Measurements from ENCODE around the gene SLC35F1. TPM values are rescaled to one million over a fixed set of nuclear protein-coding genes. Genes with fewer than 3 reads are reported as not detected.

The SLC35F1 gene
- total RNA-seq, 1 donor from 2014 or later: 112 TPM

DNA sequence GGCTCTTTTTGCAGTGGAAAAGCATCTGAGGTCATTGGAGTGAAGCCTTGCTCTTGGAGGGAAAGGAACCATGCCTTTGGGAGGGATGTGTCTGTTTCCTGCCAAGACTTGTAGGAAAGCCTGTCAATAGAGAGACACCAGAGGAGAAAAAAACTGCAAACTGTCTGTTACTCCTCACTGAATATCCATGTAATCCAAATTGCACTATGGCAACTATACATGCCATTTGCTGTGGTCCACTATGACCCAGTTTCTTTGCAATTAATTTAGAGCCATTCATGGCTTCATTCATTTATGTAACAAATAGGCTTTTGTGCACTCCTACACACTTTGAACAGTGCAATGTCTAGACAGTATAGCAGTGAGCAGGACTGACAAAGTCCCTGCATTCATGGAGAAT is 296.5 kb downstream of the SLC35F1 start:
- no peak for DNase-seq

DNA sequence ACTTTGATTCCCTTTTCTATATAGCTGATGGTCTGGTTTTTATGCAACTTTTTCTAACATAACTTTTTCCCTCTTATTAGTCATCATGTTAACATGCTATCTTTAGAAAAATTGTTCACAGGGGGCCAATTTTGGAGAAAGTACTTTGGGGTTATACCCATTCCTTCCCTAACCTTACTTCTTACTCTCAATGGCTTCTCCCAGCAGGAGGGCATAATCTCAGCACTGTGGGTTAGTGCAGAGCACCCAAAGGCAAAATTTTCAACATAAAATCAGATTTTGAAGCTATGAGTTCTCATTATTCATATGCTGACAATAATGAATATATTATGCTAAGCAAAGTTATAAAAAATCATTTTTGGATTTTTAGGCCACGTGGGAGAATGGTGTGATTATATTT is 299.2 kb downstream of the SLC35F1 start:
- no peak for DNase-seq

DNA sequence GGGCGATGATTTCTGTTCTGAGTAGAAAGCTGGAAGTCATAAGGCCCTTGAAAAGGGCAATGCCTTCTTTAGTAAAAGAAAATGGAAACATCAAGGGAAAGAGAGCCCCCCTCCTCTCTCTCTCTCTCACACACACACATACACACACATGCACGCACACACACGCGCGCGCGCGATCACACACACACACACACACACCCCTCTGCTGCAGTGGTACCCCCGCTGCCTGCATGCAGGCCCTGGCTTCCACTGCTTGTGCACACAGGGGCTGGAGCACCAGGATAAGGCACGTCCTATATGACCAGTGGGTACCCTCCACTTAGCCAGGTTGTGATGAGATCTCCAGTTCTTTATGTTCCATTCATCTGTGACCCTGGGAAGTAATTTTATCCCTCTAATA is 300.9 kb downstream of the SLC35F1 start:
- no peak for DNase-seq

DNA sequence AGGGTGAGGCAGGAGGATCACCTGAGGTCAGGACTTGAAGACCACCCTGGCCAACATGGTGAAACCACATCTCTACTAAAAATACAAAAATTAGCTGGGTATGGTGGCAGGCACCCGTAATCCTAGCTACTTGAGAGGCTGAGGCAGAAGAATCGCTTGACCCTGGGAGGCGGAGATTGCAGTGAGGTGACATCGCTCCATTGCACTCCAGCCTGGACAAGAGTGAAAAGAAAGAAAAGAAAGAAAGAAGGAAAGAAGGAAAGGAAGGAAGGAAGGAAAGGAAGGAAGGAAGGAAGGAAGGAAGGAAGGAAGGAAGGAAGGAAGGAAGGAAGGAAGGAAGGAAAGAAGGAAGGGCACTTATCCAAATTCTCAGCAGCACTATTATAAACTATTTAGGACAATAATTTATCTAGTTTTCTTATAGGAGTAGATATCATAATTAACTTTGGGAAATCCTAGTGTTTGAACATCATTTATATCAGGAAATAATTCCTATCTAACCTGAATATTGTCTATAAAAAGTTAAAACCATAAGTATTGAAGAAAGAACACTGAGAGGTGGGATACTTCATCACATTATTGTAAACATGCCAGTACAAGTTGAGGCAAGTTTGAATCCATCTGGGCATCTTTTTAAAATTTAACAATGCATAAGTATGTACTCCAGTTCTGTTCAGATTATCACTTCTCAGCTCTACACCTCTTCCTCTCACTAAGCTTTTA is 305.5 kb downstream of the SLC35F1 start:
- DNase-seq: no peak

DNA sequence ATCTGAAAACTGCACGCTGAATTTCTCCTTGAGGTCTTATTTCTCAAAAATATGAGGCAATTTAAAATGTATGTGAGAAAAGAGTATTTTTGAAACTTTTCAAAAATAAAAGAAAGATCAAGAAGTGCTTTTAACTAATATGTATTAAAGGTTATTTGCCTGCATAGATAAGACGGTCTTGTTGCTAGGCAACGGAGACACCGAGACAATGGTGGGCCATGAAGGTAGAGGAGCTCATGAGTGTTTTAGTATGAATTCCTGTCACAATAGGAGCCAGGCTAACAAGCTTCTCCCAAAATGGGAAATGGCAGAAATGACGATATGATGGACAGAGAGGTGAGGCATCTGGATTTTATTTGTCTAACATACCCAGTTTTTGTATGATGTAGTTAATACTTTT is 308.2 kb downstream of the SLC35F1 start:
- DNase-seq: no peak

DNA sequence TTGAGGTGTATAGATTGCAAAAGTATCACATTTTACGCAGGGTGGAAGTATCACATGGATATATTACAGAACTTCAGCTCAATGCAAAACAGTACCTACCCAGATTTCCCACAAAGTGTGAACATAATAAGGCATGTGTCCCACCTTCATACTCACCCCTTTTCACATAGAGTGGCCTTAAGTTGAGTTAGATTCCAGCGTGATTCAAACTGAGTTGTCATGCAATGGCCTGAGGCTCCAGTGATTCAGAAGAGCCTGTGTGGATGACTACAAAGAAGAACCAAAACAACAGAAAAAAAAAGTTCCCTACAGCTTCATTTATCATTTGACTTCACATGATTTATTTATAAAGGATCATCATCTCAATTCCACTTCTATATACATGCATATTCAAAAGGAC is 309.7 kb downstream of the SLC35F1 start:
- DNase-seq: no peak

DNA sequence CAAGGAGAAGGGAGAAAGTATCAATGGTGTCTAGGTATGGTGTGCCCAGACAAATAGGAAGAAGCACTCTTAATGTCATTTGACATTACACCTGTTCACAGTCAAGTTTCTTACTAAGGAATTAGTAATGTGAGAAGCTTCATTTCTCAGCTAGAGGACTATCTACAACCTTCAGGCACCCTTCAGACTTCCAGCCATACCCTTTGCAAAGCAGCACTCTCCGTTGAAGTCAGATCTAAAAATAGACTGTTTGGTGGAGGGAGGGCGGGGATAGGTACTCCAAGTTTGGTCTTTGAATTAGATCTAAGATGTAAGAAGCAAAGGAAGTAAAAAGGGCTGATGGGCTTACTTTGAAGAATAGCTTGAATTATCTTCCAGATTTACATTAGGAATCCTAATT is 311.1 kb downstream of the SLC35F1 start:
- no peak for DNase-seq

DNA sequence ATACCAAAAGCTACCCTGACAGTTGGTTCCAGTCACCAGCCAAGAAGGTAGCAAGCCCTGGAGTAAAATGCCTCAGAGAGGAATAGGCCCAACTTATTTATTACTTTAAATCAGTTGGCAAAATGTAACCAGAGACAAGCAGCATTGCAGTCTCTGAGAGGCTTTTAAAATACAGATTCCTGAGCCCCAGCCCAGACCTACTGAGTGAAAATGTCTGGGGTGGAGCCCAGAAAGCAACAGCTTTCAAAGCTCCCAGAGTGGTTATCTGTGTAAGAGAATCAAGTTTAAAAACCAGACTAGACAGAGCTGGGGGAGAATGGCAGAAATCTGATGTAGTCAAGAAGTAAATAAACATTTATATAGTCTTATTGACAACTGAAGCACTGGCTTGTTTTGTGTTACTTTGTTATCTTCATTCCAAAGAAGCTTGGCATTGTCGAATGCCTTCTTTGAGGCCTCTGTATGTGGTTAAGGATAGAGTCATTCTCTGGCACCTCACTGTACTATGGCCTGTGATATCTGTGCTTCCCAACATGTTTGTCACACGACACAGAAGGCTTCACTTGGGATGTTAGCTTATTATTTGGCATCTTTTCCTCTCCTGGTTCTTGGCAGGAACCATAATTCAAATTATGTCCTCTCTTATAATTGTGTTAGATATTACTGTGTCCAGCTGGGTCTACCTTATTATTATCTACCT is 313.5 kb downstream of the SLC35F1 start:
- no peak for DNase-seq

DNA sequence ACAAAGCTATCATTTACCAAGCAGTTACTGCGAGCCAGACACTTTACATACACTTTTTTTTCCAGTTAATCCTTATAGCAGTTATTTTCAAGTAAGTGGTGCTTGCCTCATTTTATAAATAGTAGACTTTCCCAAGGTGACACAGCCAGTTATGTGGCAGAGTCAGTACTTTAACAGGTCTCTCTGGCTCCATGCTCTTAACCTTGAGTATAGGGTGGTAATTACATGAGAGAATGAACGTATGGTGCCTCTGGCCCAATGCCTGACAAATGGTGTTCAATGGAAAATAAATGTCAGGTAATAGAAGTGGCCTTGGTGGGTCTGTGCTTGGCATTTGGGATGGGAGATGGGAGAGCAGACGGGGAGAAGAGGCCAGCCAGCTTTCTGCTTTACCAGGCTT is 316.3 kb downstream of the SLC35F1 start:
- DNase-seq: no peak

DNA sequence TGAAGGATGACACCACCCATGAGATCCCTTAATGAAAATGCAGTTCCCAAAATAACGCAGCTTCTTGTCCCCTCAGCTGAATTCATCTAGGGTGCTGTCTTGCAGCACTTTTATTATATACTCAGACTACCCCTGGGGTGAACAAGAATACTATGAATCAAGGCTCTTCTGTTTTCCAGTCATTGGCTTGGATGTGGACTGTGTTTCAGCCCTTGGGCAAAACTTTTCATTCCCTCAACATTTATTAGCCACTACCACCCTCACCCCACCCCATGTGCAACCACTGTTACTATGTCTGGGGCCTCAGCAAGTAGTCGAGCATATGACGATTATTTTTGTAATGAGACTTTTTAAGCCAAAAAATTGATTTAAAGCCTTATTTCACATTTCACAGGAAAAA is 321.8 kb downstream of the SLC35F1 start:
- DNase-seq: no peak

DNA sequence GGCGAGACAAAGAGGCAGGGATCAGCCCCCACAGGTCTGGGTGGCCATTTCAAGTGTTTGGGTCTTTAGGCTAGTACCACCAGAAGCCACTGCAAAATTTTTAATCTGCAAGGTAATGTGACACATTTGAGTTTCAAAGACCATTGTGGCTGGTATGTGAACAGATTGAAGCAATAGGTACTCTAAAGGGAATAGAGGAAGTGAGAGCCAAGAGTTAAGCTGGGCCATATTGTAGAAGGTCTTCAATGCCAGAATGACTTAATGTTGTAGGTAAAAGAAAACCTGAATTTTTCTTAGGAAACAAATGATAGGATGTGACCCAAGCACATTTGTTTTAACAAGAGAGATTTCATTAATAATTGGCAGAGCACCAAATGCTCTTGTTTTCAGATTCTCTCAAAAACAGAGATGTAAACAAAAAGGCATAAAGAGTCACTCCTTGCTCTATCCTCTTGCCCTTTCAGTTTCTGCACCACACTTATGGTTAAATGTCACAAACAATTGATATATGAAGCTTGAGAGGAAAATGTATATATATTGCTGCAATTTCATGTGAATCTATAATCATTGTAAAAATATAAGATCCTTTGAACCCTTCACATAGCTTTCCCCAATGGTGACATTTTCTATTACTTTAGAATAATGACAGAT is 333.9 kb downstream of the SLC35F1 start:
- no peak for DNase-seq

DNA sequence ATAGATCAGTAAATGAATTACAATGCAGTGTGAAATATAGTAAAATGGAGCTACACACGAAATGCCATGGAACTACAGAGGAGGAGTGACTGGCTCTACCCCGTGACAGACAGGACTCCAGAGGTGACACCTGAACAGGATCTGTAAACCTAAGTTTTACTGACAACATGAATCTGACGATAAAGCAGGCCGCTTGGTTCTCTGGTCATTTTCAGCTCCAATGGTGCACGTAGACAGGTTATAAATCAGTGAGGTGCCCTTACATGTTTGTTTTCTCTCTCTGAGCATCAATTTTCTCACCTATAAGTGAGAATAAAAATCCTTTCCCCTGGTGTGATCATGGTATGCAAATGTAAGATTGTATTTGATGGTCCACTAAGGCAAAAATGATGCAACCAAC is 339.3 kb downstream of the SLC35F1 start:
- DNase-seq: no peak

DNA sequence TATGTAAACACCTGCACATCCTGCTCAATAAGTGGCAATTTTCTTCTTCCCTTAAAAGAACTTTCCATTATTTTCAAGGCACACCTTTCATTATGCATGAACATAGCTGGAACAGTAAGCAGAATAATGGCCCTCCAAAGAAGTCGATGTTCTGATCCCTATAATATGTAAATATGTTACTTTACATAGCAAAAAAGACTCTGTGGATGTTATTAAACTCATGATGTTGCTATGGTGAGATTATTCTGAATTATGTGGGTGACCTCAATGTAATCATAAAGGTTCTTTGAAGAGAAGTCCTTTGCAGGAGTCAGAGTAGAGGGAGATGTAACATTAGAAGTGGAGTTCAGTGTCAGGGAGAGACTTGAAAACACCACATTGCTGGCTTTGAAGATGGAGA is 341.1 kb downstream of the SLC35F1 start:
- no peak for DNase-seq

DNA sequence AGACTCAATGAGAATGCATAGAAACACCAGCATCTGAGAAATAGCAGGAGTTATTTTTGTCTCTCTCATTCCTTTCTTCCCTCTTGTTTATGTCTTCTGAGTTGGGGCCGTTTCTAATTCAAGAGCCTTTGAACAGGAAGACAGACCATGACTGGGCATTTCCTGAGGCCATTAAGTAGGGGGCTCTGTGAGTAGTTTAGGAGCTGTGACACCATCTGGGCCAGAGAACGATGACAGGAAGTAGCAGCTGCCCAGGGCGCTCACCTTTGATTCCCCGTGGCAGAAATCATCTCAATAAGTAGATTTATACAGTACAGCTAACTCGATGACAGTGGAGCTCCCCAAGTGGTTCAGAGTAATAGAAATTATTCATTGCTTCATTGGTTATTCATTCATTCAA is 342.6 kb downstream of the SLC35F1 start:
- no peak for DNase-seq

DNA sequence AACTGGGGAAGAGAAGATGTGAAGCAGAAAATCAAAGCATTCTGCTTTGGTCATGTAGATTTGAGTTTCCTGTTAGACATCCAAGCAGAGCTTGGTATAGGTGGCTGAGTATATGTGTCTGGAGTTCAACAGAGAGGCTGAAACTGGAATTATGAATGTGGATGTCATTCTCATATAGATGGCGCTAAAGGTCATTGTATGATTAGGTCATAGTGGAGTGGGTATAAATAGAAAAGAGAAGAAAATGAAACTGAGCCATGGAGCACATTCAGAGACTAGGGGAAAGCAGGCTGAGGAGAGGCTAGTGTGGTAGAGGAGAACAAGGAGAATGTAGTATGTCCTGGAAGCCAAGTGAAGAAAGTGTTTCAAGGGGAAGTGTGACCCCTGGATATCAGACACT is 345.4 kb downstream of the SLC35F1 start:
- DNase-seq: no peak

DNA sequence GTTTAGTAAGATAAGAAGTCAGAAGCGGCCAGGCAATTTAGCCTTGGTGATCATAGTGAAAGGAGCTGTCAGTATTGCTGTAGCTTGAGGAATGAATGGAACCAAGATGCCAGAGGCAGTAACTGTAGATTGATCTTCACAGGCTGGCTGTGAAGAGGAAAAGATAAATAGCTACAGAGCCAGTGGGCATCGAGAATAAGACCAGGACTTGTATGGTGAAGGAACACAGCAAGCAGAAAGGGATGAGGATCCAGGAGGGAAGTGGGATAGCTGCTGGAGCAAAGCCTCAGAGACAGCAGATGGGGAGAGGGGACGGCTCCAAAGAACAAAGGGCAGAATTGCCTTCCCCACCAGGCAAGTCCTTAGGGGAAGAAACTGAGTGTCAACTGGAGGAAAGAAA is 346.7 kb downstream of the SLC35F1 start:
- DNase-seq: no peak

DNA sequence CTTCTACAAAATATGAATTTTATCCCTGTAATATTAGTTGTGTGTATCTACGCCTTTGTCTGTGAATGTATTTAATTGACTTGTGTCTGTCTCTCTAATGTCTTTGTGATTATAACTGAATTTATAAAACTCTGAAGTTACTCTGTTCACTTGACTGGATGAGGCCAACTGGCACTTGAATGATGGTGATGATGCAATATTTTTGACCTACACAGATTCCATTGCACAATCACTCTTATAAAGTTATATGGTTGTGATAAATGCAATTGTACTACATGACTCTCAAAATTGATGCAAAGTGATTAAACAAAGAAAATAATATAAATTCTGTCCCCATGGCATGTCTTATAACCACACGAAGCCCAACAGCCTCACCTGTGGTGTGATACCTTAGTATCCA is 353.8 kb downstream of the SLC35F1 start:
- no peak for DNase-seq

DNA sequence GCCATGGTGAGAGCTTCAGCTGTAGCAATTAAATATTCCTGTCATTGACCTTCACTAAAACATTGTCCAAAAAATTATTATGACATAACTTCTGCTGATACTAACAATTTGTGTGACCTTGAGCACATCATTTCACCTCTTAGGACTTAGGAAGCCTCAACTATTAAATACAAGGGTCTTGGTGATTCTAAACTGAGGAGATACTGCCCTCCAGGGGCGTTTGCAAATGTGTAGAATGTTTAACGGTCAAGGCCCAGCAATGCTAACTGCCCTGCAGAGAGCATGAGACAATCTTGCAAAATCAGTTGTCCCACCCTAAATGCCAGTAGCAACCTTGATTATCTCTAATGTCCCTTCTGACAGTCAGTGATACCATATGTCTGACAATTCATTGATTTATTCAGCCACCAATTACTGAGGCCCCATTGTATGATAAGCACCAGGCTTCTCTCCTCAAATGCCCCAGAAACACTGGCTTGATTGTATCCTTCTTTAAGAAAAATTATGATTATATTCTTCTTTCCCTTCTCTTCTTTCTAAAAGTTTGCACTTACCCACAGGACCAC is 356.9 kb downstream of the SLC35F1 start:
- no peak for DNase-seq

DNA sequence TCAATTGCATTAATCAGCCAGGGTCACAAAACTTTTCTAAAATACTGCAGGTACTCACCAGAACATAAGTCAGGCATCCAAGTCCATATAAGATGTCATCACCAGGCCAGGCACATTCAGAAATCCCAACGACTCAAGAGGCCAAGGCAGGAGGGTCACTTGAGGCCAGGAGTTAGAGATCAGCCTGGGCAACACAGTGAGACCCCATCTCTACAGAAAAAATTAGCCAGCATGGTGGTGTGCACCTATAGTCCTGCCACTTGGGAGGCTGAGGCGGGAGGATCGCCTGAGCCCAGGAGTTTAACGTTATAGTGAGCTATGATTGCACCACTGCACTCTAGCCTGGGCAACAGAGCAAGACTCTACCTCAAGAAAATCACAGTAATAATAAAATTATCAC is 362.6 kb downstream of the SLC35F1 start:
- DNase-seq: no peak

DNA sequence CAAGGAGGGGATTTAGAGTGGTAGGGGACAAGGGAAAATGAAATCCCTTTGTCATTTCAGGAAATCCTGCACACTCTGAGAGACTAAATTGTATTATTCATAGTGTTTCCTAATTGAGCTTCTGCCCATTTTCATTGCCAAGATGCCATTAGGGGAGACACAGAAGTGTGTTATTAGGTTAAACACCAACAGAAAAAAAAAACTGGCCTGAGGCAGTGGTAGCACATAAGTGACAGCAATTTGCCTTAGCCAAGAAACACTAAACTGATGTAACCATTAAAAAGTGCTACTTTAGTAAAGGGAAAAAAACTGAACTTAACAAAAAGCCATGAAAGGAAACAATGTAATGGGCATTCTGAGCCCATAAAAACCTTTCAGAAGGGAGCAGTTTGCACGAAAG is 370.6 kb downstream of the SLC35F1 start:
- DNase-seq: no peak

DNA sequence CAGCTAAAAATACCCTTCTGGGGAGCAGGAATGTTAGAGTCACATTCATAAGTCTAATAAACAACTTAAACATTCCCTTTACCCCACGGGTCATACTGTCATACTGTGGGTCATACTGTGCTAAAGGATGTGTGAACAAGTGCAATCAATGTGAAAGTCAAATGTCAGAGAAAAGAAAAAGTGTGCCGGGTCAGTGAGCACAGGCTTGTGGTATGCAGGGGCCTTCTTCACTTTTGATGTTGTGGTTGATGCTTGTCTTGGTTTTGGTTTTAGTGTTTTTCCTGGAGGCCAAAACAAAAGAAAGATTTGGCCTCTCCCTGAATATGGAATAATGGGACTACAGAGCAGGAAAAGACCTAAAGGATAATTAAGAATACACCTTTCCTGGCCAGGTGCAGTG is 373.1 kb downstream of the SLC35F1 start:
- no peak for DNase-seq

DNA sequence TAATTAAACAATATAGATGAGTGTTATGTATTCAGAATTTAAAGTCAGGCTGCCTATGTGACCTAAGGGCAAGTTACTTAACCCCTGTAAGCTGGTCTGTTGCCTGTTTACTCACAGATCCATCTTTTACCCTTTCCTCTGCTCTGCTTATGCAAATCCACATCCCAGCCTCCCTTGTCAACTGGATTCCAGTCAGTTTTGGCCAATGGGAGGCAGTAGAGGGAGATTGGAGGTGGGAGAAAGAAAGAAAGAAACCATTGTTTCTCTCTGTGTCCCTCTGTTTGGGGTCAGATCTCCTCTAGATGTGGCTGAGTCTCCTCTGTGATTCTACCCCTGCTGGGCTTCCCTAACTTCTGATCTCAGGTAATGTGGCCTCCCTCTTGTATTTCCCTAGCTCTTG is 374.2 kb downstream of the SLC35F1 start:
- no peak for DNase-seq

DNA sequence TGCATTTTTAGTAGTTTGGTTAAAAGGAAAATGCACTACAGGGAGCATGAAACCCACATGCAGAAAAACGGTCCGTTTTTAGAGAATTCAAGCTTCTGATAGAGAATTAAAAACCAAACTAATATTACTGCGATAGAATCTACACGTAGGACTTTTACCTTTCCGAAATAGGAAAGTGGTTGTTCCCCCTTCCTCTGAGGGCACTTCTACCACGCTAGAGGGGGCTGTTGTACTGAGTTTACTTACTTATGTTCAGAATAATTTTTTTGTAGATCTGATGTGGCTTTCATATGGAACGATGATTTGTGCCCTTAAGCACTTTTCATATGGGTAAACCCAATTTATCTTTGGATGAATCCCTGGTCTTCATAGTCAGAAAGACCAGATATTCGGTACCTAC is 376.7 kb downstream of the SLC35F1 start:
- no peak for DNase-seq
